Ovary (tissue), 9 donors: ENCODE data around the gene ZNRF1. TPM values are rescaled to one million over a fixed set of nuclear protein-coding genes. Genes with fewer than 3 reads are reported as not detected.

ENCODE experiments used
- DNase-seq, 5 donors: peaks; one replicate each; pipeline ENCODE4 v3.0.0-alpha.2; 2019 to 2020
- H3K27ac ChIP-seq, 2 donors: fragments of 200-600 bp; one replicate each; pipeline versions ENCODE4 v1.5.1 to v1.8.0; 2019 to 2022
- H3K27me3 ChIP-seq: fragments of 200-600 bp; one replicate; pipeline ENCODE4 v1.8.0; 2022
- H3K36me3 ChIP-seq: fragments of 200-600 bp; sonication (generic); one replicate; pipeline ENCODE4 v1.5.1; 2019
- H3K4me1 ChIP-seq: one replicate; pipeline ENCODE4 v1.8.1; 2013; ENCODE audit warnings: mild to moderate bottlenecking, moderate library complexity; ENCODE audit not compliant: insufficient read depth
- H3K4me3 ChIP-seq: fragments of 200-600 bp; sonication (generic); one replicate; pipeline ENCODE4 v1.5.1; 2017
- H3K9me3 ChIP-seq, 2 donors: fragments of 200-600 bp in 1 of 2; sonication (generic) in 1 of 2; one replicate each; pipeline versions ENCODE4 v1.5.1 to v1.8.1; 2013 to 2019; ENCODE audit warnings: mild to moderate bottlenecking in 1 of 2, moderate library complexity in 1 of 2
- EP300 ChIP-seq: sonication (generic); formaldehyde crosslinking; IDR thresholded peaks from one replicate; pipeline ENCODE4 v1.6.1; 2017; ENCODE audit warnings: antibody characterized with exemption
- POLR2A ChIP-seq: fragments of 450-650 bp; IDR thresholded peaks from one replicate; pipeline ENCODE4 v1.6.1; 2017; ENCODE audit warnings: antibody characterized with exemption, mild to moderate bottlenecking, moderate library complexity
- WGBS, 3 donors: extraction: QIAGEN DNeasy Blood & Tissue Kit in 1 of 3; methylation state at CpG; one replicate each; pipeline versions ENCODE4 v1.1.5 to v1.1.7; 2013 to 2017; 5-methylcytosine and 5-hydroxymethylcytosine counted together
- intact Hi-C, 4 donors: fragments of 100-400 bp; cut with DNase I; formaldehyde crosslinking; loops; one replicate each; pipeline versions ENCODE4 v1.11.0 to v1.15.1; 2022 to 2023
- polyA plus RNA-seq, 2 donors: library from polyadenylated mRNA; stranded (reverse); fragments of 200-250 nt in 1 of 2; fragments of 350-450 nt in 1 of 2; fragmentation: Illumina TruSeq in 1 of 2; extraction: RNeasy Lipid Tissue Mini Kit (QIAGEN cat#74804) in 1 of 2; gene quantifications; one replicate each; pipeline ENCODE4 v1.2.3, GENCODE V29; 2013 to 2014
- total RNA-seq, 7 donors: library from RNA; depleted of rRNA in 2 of 7; stranded (reverse); fragments of >200 nt in 2 of 7; fragmentation: NEBNext Ultra II Directional in 3 of 7; extraction: Animal tissue kit (Norgen Biotek cat#: 25700) in 3 of 7; gene quantifications; one replicate each; pipeline versions ENCODE4 v1.1.0 to v1.2.4, GENCODE V29; 2016 to 2023
- TF ChIP-seq, protein P1 (sequence below), 3 donors: fragments of 450-650 bp in 2 of 3; fragments of 200-600 bp in 1 of 3; IDR thresholded peaks; one replicate each; pipeline versions ENCODE4 v1.5.1 to v1.8.0; 2016 to 2022; ENCODE audit warnings: antibody characterized with exemption in 3 of 3, mild to moderate bottlenecking in 1 of 3
- donor health status: DM: no; HTN: no; CAD: no; lungs with moderate emphysema.
- donor health status: DM: no; HTN: no; CAD: no.
- donor health status: Bipolar disorder and iron deficiency.
- donor health status: DM: yes; HTN: yes; CAD: no.
- donor health status: DM: no; HTN: no; CAD: no.
- donor health status: DM: yes; HTN: yes; CAD: no.

Gene ZNRF1
- total and polyA plus RNA-seq, 9 donors, result 10.8 to 27.9 (median 24.3) TPM

DNA sequence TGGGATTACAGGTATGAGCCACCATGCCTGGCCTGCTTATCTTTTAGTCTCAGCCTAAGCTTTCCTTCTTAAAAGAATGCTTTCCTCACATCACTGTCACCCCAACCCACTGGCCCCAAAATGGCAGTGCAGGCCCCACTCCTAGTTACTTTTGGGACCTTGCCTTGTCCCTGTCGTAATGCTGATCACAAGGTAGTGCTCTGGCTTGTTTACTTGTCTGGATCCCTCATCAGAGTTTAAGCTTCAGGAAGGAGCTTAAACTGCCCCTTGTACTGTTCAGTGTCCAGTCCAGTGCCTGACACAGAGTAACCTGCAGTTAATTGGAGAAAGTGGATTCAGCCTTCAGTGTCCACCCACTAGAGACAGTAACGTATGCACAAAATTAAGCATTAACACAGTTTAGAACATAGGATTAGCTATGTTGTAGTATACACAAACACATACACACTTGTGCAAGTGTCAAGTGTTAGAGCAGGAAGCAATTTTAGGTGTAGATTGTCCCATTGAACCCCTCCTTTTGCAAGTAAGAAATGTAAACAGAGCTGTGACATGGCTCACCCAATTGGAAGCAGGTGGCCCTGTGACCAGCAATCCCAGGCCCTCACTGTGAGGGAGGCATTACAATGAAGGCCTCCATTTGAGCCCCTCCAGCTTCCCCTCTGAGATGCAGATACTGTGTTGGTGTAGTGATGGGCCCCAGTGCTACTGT is 73.6 kb downstream of the ZNRF1 start:
- Histone ChIP-seq H3K9me3 (no peaks in the 10 kb centered on the region), H3K4me1 (peaks cover 7% of the 10 kb centered on the region), H3K4me3 (no peak overlapping the region), H3K27me3 (no peaks in the 10 kb centered on the region), H3K36me3 (no peaks in the 10 kb centered on the region), H3K27ac (no peak overlapping the region)
- no peak for DNase-seq
- TF ChIP-seq EP300 (no peak), POLR2A (no peak)
- TF ChIP-seq, protein P1, sequence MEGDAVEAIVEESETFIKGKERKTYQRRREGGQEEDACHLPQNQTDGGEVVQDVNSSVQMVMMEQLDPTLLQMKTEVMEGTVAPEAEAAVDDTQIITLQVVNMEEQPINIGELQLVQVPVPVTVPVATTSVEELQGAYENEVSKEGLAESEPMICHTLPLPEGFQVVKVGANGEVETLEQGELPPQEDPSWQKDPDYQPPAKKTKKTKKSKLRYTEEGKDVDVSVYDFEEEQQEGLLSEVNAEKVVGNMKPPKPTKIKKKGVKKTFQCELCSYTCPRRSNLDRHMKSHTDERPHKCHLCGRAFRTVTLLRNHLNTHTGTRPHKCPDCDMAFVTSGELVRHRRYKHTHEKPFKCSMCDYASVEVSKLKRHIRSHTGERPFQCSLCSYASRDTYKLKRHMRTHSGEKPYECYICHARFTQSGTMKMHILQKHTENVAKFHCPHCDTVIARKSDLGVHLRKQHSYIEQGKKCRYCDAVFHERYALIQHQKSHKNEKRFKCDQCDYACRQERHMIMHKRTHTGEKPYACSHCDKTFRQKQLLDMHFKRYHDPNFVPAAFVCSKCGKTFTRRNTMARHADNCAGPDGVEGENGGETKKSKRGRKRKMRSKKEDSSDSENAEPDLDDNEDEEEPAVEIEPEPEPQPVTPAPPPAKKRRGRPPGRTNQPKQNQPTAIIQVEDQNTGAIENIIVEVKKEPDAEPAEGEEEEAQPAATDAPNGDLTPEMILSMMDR (IDR thresholded peaks at IDR 0.05), result no peak
- WGBS, 3 donors, result 99 to 100% (median 99%) methylated on average over 2 of the region's 2 CpGs
- intact Hi-C loops, result no loop called here

DNA sequence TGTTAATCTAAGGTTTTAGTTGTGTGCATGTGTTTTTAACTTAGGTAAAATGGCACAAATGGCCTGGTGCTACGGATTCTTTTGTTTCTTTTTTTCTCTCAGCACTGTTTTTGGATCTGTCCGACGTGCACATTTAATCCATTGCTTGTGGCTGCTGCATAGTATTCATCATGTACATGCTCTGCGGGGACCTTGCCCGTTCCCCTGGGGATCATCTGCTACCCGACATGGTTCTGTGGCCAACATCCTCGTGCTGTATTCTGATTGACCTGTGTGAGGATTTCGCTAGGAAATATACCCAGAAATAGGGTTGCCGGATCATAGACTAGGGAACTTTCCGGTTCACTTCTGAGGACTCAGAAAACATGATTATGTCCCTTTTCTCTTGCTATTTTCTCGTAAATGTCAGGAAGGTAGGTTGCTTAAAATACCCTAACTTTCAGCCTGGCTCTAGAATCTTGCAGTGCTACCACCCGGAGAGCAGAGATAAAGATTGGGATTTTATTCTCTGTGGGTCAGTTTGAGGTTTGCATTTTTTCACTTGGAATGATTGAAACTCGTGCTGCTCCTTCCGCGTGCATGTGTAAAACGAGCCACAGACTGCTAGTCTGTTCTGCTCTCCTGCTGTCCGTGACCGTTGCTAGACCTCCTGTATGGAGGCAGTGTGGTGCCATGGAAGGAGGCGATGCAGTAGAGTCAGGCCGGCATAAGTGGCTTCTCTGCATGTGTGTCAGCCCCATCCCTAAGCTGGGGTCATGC is 74.9 kb downstream of the ZNRF1 start:
- peaks cover 7% of the 10 kb centered on the region for H3K4me1 ChIP-seq
- TF ChIP-seq POLR2A, result no peak
- WGBS, 3 donors, result 79 to 86% (median 81%) methylated on average over 20 of the region's 20 CpGs
- H3K9me3 ChIP-seq, result no peaks in the 10 kb centered on the region
- no peaks in the 10 kb centered on the region for H3K36me3 ChIP-seq
- no peaks in the 10 kb centered on the region for H3K27me3 ChIP-seq
- H3K4me3 ChIP-seq, result no peak overlapping the region
- no peak for DNase-seq
- H3K27ac ChIP-seq, result no peak overlapping the region
- intact Hi-C loops, result no loop called here

DNA sequence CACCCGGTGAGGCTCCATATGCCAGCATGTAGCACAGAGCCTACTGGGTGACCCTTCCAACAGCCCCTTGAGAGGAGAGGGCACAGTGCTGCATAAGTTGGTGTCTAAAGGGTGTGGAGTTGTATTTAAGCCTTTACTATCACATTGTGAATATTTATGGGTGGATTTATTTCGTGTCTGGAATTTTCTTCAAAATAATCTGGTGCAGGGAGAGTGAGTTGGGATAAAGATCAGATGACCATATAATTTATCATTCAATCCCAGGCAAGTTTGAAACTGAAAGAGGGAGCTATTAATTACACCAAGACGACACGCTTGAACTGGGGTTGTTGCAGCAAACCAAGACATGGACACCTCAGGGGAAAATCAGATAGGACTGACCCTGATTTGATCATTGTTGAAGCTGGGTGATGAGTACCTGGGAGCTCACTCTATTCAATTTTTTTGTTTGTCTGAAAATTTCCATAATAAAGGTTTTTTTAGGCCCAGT is 75.5 kb downstream of the ZNRF1 start:
- H3K36me3 ChIP-seq, result no peaks in the 10 kb centered on the region
- no peaks in the 10 kb centered on the region for H3K27me3 ChIP-seq
- H3K9me3 ChIP-seq, result no peaks in the 10 kb centered on the region
- intact Hi-C loops, result no loop called here
- peaks cover 7% of the 10 kb centered on the region for H3K4me1 ChIP-seq
- DNase-seq, result no peak
- TF ChIP-seq EP300 (no peak), POLR2A (no peak)
- TF ChIP-seq, protein P1 (IDR thresholded peaks at IDR 0.05), result no peak
- no peak overlapping the region for H3K27ac ChIP-seq
- whole genome bisulfite sequencing, 3 donors, result 76 to 78% (median 78%) methylated on average over 4 of the region's 4 CpGs
- H3K4me3 ChIP-seq, result no peak overlapping the region

DNA sequence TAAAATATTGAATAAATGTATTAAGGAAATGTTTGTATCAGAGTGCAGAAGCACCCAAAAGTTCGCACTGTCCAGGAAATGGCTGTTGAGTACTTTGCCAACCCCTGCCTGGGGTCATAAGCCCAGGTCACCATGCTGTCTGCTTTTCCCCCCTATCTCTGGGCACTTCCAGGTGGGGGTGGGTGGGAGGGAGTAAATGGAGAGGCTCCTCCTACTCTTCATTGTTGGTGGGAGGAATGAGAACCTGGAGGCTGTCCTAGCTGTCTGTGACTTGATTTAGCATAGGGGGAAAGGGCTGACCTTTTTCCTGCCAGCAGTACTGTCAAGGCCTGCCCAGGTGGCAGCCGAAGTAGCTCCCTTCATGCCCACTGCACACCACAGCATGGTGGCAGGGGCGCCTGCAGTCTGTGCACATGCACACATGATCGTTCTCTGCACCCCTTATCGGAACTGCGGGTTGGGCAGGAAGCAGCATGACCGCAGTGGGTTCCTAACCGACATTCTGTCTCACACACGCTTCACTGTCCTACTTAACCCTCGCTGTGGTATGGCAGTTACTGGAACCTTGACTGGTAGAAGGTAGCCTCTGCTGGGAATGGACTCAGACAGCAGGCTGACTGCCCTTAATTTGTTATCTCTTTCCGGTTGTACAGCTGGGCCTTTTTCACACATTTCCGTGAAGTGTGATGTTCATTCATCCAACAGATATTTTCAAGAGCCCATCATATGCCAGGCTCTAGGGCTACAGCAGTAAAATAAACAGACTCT is 76.3 kb downstream of the ZNRF1 start:
- Histone ChIP-seq H3K9me3 (no peaks in the 10 kb centered on the region), H3K27me3 (no peaks in the 10 kb centered on the region), H3K4me3 (no peak overlapping the region), H3K4me1 (peaks cover 7% of the 10 kb centered on the region), H3K27ac (no peak overlapping the region), H3K36me3 (no peaks in the 10 kb centered on the region)
- WGBS, 3 donors, result 52 to 62% (median 57%) methylated on average over 12 of the region's 12 CpGs
- intact Hi-C loops, result no loop called here
- no peak for DNase-seq
- TF ChIP-seq, protein P1 (IDR thresholded peaks at IDR 0.05), result no peak
- TF ChIP-seq EP300 (no peak), POLR2A (no peak)
